B cell (primary cell): Measurements from ENCODE around the gene PPM1J. TPM values are rescaled to one million over a fixed set of nuclear protein-coding genes. Genes with fewer than 3 reads are reported as not detected.

Experiments used
- ATAC-seq: fragments of 200-7000 bp; cut with Tn5 transposase; one replicate; pipeline ENCODE4 v1.10.0; 2021; ENCODE audit warnings: low read depth, mild to moderate bottlenecking, moderate number of reproducible peaks, moderate library complexity
- CTCF ChIA-PET: fragments of 350-600 bp; sonication (Branson Sonifier 250); formaldehyde crosslinking; loops from one replicate; lab custom pipeline; 2021; ENCODE audit warnings: antibody characterized with exemption, inconsistent platforms; lab: Charles Lee
- POLR2A ChIA-PET: fragments of 350-600 bp; sonication (Branson Sonifier 250); formaldehyde crosslinking; loops from one replicate; lab custom pipeline; 2021; ENCODE audit warnings: antibody characterized with exemption; lab: Charles Lee
- DNase-seq: peaks from one replicate; pipeline ENCODE4 v3.0.0; 2013
- H2AFZ ChIP-seq: 2 replicates; pipeline ENCODE4 v1.6.1; 2012; ENCODE audit warnings: mild to moderate bottlenecking, low read depth, low read length; ENCODE audit not compliant: insufficient read depth, poor library complexity, severe bottlenecking
- H3K27ac ChIP-seq, 2 donors: 1 replicate in 1 of 2; 2 replicates in 1 of 2; pipeline ENCODE4 v1.5.1; 2012 to 2013; ENCODE audit warnings: low read length in 2 of 2, mild to moderate bottlenecking in 2 of 2, moderate library complexity in 1 of 2
- H3K27me3 ChIP-seq, 4 experiments: fragments of 200-600 bp in 1 of 4; sonication (generic) in 1 of 4; replicated peaks in 1 of 4; 1 replicate in 2 of 4; 2 replicates in 2 of 4; pipeline versions ENCODE4 v1.6.1 to v1.7.0; 2013 to 2016; ENCODE audit warnings: low read length in 3 of 4, mild to moderate bottlenecking in 2 of 4, mixed read lengths in 1 of 4, moderate library complexity in 1 of 4; ENCODE audit not compliant: insufficient read depth in 4 of 4, control insufficient read depth in 3 of 4; ENCODE audit errors: control extremely low read depth in 1 of 4
- H3K36me3 ChIP-seq, 2 experiments: replicated peaks in 1 of 2; 1 replicate in 1 of 2; 2 replicates in 1 of 2; pipeline versions ENCODE4 v1.6.1 to v1.7.1; 2013; ENCODE audit warnings: low read length in 1 of 2; ENCODE audit not compliant: insufficient read depth in 2 of 2, control insufficient read depth in 1 of 2; ENCODE audit errors: control extremely low read depth in 1 of 2, extremely low read depth in 1 of 2
- H3K4me1 ChIP-seq, 2 donors: fragments of 200-600 bp in 1 of 2; sonication (generic) in 1 of 2; 1 replicate in 1 of 2; 2 replicates in 1 of 2; pipeline versions ENCODE4 v1.5.1 to v1.6.1; 2013 to 2017; ENCODE audit warnings: low read length in 2 of 2; ENCODE audit not compliant: control insufficient read depth in 2 of 2, insufficient read depth in 2 of 2
- H3K4me2 ChIP-seq: replicated peaks from 2 replicates; pipeline ENCODE3; 2012; ENCODE audit warnings: mild to moderate bottlenecking, low read depth, low read length; ENCODE audit not compliant: poor library complexity, severe bottlenecking
- H3K4me3 ChIP-seq, 5 experiments: fragments of 200-600 bp in 1 of 5; sonication (generic) in 1 of 5; 1 replicate in 3 of 5; 2 replicates in 2 of 5; pipeline versions ENCODE4 v1.5.1 to v1.7.0; 2011 to 2016; ENCODE audit warnings: low read length in 4 of 5, mild to moderate bottlenecking in 4 of 5, low read depth in 2 of 5, control low read depth in 1 of 5, moderate library complexity in 1 of 5; ENCODE audit not compliant: insufficient read depth in 1 of 5; ENCODE audit errors: control extremely low read depth in 1 of 5, extremely low read depth in 1 of 5
- H3K79me2 ChIP-seq: fragments of 200-600 bp; sonication (generic); one replicate; pipeline ENCODE4 v1.6.0; 2016; ENCODE audit warnings: low read length; ENCODE audit not compliant: control insufficient read depth, insufficient read depth
- H3K9ac ChIP-seq: fragments of 200-600 bp; sonication (generic); 2 replicates; pipeline ENCODE4 v1.6.1; 2017; ENCODE audit warnings: mild to moderate bottlenecking, low read length, moderate library complexity
- H3K9me3 ChIP-seq, 3 donors: one replicate each; pipeline versions ENCODE4 v1.6.1 to v1.7.1; 2013; ENCODE audit warnings: low read length in 2 of 3; ENCODE audit not compliant: control insufficient read depth in 2 of 3, insufficient read depth in 1 of 3; ENCODE audit errors: control extremely low read depth in 1 of 3
- H4K20me1 ChIP-seq: 2 replicates; pipeline ENCODE4 v1.6.0; 2012; ENCODE audit warnings: mild to moderate bottlenecking, low read length; ENCODE audit not compliant: insufficient read depth, control insufficient read depth, poor library complexity, severe bottlenecking
- H3K27ac Mint-ChIP-seq: one replicate; pipeline ENCODE4 v1.8.0; 2021; ENCODE audit warnings: mixed read lengths
- H3K27me3 Mint-ChIP-seq: one replicate; pipeline ENCODE4 v1.8.0; 2021; ENCODE audit warnings: mixed read lengths
- H3K4me1 Mint-ChIP-seq: one replicate; pipeline ENCODE4 v1.8.0; 2021; ENCODE audit warnings: mixed read lengths
- H3K4me3 Mint-ChIP-seq: one replicate; pipeline ENCODE4 v1.8.0; 2021; ENCODE audit warnings: mixed read lengths
- H3K9me3 Mint-ChIP-seq: one replicate; pipeline ENCODE4 v1.8.0; 2022; ENCODE audit warnings: mixed read lengths; ENCODE audit not compliant: insufficient read depth
- CTCF ChIP-seq: fragments of 200-600 bp; IDR thresholded peaks from one replicate; pipeline ENCODE4 v1.8.0; 2022; ENCODE audit warnings: antibody characterized with exemption, mild to moderate bottlenecking
- EZH2 ChIP-seq: IDR thresholded peaks from 2 replicates; pipeline ENCODE4 v1.6.1; 2012; ENCODE audit warnings: borderline replicate concordance, low read depth, mild to moderate bottlenecking, moderate library complexity, low read length; ENCODE audit not compliant: insufficient read depth, poor library complexity, severe bottlenecking
- WGBS: methylation state at CpG from one replicate; pipeline ENCODE4 v1.1.5; 2013; ENCODE audit warnings: missing lambda C conversion rate; ENCODE audit not compliant: insufficient coverage; 5-methylcytosine and 5-hydroxymethylcytosine counted together
- intact Hi-C: fragments of 100-400 bp; cut with micrococcal nuclease; formaldehyde crosslinking; loops from one replicate; pipeline ENCODE4 v1.10.0; 2022
- polyA plus RNA-seq: library from polyadenylated mRNA; depleted of rRNA; stranded (reverse); fragments of >200 nt; gene quantifications from 2 replicates; pipeline ENCODE4 v1.2.3, GENCODE V29; 2012
- total RNA-seq, 2 donors: library from RNA; stranded (reverse); fragments of 120-200 nt in 1 of 2; gene quantifications; 1 replicate in 1 of 2; 2 replicates in 1 of 2; pipeline versions ENCODE4 v1.2.3 to v1.2.4, GENCODE V29; 2013 to 2022

The PPM1J gene
- total and polyA plus RNA-seq, 2 donors (not counting 1 experiment from before 2014, with no cell fraction given), result 2.1 to 7.5 TPM

- no peaks in the 10 kb centered on the region for H3K9me3 Mint-ChIP-seq
- 91% methylated on average over 9 of the region's 11 CpGs for WGBS
- Histone ChIP-seq H3K27ac (no peak overlapping the region), H3K4me1 (peaks cover 23 to 39% of the 10 kb centered on the region in 2 donors), H3K9me3 (no peaks in the 10 kb centered on the region), H3K4me2 (no peak overlapping the region), H2AFZ (no peak overlapping the region), H4K20me1 (no peaks in the 10 kb centered on the region), H3K9ac (no peak overlapping the region), H3K4me3 (no peak overlapping the region), H3K79me2 (no peaks in the 10 kb centered on the region), H3K36me3 (no peaks in the 10 kb centered on the region), H3K27me3 (no peaks in the 10 kb centered on the region)
- no peak for ATAC-seq
- no peak overlapping the region for H3K4me3 Mint-ChIP-seq
- ChIA-PET POLR2A (no interaction called here), CTCF (interaction anchor here (0.9 to 6.6 kb wide), 3 partner anchors 37 to 361 kb away, joined by 3 to 122 read pairs (median 62); partner anchors contain the start of genes LRIG2 and MOV10)
- no peak for DNase-seq
- H3K4me1 Mint-ChIP-seq, result peaks cover 30% of the 10 kb centered on the region
- H3K27ac Mint-ChIP-seq, result no peak overlapping the region
- H3K27me3 Mint-ChIP-seq, result no peaks in the 10 kb centered on the region
- intact Hi-C loops, result loop anchor here (10.0 kb wide), 4 partner anchors 1103 to 2003 kb away; partner anchors contain the start of genes AP4B1, DCLRE1B, NRAS and RSBN1
- TF ChIP-seq EZH2, result no peak
- TF ChIP-seq CTCF, result no peak
These were observed 3.5 kb downstream of the PPM1J start for GRCh38 chr1:112711670-112712069.

GRCh38 chr1:112711041-112711440, 4.1 kb downstream of the PPM1J start:
- CTCF ChIA-PET, result interaction anchor here (0.6 to 6.6 kb wide), 5 partner anchors 8 to 319 kb away, joined by 3 to 122 read pairs (median 18); partner anchors contain the start of gene MOV10
- no peaks in the 10 kb centered on the region for H3K9me3 Mint-ChIP-seq
- no peak for TF ChIP-seq CTCF
- DNase-seq (no peak), ATAC-seq (no peak)
- no peak overlapping the region for H3K4me2 ChIP-seq
- peaks cover 31% of the 10 kb centered on the region for H3K4me1 Mint-ChIP-seq
- no peak overlapping the region for H3K4me3 ChIP-seq
- H3K36me3 ChIP-seq, result no peaks in the 10 kb centered on the region
- no peaks in the 10 kb centered on the region for H3K27me3 Mint-ChIP-seq
- H2AFZ ChIP-seq, result no peak overlapping the region
- H4K20me1 ChIP-seq, result no peaks in the 10 kb centered on the region
- H3K27me3 ChIP-seq, result no peaks in the 10 kb centered on the region
- H3K27ac ChIP-seq, result no peak overlapping the region
- intact Hi-C loops, result loop anchor here (10.0 kb wide), 4 partner anchors 1104 to 2004 kb away; partner anchors contain the start of genes AP4B1, DCLRE1B, NRAS and RSBN1
- WGBS, result 64% methylated on average over 6 of the region's 7 CpGs
- no peaks in the 10 kb centered on the region for H3K9me3 ChIP-seq
- no peaks in the 10 kb centered on the region for H3K79me2 ChIP-seq
- H3K27ac Mint-ChIP-seq, result no peak overlapping the region
- POLR2A ChIA-PET, result no interaction called here
- peaks cover 27 to 40% of the 10 kb centered on the region in 2 donors for H3K4me1 ChIP-seq
- H3K4me3 Mint-ChIP-seq, result no peak overlapping the region
- no peak overlapping the region for H3K9ac ChIP-seq
